Superior temporal gyrus (tissue), 1 donor: ENCODE measurements around the gene C6orf62.
A peak's percentile ranks its signal among the peaks of the same experiment; 100 is the strongest.
"Not testable (repeated sequence)": the region's sequence is repeated elsewhere in the genome, so short reads cannot be mapped to it uniquely, and the experiment has no call there.

Experiments
- DNase-seq: peaks from one replicate; pipeline ENCODE4 v3.0.0-alpha.2; 2016; ENCODE audit errors: extremely low spot score

Gene C6orf62

GRCh38 chr6:24743265-24743943 lies 24.4 kb upstream of the C6orf62 start:
- DNase-seq = no peak

DNA sequence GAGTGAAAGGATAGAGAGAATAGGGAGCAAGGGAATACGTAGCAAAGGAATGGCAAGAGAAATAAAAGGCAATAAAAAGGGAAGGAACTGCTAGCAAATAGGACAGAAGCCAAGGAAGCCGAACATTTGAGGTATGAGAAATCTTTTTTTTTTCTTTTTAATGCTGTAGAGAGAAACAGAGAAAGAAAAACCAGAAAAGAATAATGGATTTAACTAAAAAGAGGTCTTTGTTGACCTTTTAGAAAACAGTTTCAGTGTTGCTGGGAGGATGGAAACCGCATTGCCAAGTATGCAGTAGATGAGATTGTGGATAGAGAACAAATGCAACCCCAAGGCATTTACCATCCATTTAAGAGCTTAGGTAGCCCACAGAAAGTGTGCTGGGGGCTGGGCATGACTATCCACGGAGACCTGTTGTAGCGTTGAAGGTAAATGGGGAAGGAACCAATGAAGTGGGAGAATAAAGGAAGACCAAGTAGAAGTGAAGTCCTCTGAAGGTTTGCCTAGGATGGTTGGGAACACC lies 23.3 kb upstream of the C6orf62 start:
- no peak for DNase-seq

GRCh38 chr6:24740861-24741260 lies 21.9 kb upstream of the C6orf62 start:
- no peak for DNase-seq

DNA sequence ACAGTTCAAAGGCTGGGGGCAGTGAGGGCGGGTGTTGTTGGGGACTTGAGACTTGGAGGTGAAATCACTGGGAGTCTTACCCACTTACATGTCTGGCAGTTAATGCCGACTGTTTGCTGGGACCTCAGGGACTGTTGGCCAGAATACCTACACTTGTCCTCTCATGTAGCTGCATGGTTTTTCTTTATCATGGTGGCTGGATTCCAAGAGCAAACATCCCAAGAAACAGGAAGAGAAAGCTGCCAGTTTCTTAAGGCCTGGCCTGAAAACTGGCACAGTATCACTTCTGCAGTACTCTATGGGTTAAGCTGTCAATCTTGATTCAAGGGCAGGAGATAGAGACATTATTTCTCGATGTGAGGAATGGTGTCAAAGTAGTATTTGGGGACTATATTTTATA lies 19.8 kb upstream of the C6orf62 start:
- DNase-seq = no peak

DNA sequence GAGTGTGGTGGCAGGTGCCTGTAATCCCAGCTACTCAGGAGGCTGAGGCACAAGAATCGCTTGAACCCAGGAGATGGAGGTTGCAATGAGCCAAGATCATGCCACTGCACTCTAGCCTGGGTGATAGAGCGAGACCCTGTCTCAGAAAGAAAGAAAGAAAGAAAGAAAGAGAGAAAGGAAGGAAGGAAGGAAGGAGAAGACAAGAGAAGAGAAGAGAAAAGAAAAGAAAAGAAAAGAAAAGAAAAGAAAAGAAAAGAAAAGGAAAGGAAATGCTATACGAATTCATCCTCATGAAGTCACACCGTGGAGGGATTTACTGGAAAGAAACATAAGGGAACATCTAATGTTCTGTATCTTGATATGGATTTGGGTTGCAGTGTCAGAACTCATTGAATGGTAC lies 15.8 kb upstream of the C6orf62 start:
- not testable (repeated sequence) for DNase-seq

- DNase-seq = no peak
Observed at GRCh38 chr6:24734166-24734565, 15.2 kb upstream of the C6orf62 start.

- DNase-seq = not testable (repeated sequence)
Observed at GRCh38 chr6:24731456-24732134, 12.6 kb upstream of the C6orf62 start.

- not testable (repeated sequence) for DNase-seq
Observed at GRCh38 chr6:24730653-24731052, 11.7 kb upstream of the C6orf62 start.

GRCh38 chr6:24723270-24723669 lies 4.3 kb upstream of the C6orf62 start:
- no peak for DNase-seq

DNA sequence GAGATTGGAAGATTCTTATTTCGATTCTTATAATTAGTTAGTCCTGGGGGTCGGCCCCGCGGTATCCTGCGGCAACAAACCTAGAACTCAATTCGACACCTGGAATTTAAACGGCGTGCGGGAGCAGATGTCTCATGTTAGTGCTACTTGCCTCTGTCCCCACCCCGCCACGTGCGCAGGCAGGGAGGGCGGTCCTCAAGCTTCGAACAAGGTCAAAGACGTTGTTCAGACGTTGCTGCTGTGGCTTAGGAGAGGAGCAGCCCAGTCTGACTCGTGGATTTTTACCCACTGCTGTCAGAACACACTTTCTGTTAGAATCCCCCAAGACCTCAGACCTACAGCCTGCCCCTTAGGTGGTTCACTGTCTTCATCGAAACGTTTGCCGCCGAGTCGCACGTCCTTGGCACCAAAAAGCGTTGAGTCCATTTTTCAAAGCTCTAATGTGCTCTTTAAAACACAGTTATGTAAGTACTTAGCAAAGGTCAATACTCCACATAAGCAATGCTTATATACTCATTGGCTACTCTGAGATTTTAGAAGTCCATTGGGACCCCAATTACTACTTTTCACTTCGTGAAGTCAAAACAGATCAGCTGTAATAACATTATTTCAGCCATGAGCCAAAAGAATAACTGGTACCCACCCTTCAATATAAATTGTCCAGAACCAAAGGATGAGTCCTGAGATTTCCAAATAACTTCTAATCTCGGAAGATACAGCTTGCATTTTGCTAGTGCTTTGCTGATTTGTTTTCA lies 2.7 kb upstream of the C6orf62 start:
- DNase-seq = no peak

- peak; percentile 100 for DNase-seq
Observed at GRCh38 chr6:24720604-24721460, 1.9 kb upstream of the C6orf62 start.

- DNase-seq = no peak
Observed at GRCh38 chr6:24720131-24720603, 1.2 kb upstream of the C6orf62 start.

DNA sequence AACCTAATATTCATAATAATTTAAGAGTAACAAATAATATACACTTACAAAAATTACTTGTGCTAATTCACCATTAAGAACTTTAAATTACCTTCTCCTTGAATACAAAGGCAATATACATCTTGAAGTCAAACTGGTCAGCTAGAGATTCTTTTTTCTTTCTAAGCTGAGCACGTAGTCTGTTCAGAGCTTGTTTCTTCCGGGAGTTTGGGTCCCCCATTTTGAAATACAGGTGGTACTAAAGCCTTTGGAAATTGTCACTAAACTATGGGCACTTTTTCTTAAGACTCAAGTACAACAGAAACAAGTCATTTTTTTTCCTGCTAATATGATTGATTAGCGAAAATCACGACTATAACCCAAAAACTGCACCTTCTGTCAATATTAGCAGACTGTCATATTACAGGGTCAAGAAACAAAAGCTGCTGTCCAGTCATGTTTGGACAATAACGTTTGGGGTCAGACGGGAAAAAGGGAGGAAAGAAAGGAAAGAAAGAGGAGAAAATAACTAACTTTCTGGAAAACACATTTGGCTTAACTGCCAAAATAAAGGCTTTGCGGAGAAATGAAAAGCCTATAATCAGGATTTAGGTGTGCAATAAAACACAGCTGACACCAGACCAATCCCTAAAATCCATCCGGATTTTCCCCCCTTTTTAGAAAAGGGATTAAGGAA lies 367 bp downstream of the C6orf62 start:
- no peak for DNase-seq

GRCh38 chr6:24716602-24717148 lies 2.3 kb downstream of the C6orf62 start:
- DNase-seq = not testable (repeated sequence)

- no peak for DNase-seq
Observed at GRCh38 chr6:24710519-24711303, 8.2 kb downstream of the C6orf62 start.

- DNase-seq = no peak
Observed at GRCh38 chr6:24709014-24709711, 9.8 kb downstream of the C6orf62 start.

DNA sequence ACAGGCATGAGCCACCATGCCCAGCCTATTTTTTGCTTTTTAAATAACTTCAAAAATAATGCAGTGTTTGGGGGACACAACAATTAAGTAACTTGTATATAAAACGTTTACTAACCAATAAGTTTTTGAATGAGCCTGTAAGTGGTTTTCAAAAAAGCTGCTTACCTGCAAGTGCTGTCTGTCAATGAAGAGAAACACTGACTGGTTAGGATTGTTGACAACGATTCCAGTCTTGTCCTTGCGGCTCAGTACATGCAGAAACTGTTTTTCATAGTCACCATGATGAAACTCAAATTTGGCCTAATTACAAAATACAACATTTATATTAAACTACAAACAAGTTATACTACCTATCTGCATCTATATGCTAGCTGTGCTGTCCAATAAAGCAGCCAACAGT lies 10.3 kb downstream of the C6orf62 start:
- no peak for DNase-seq

GRCh38 chr6:24704468-24704867 lies 14.5 kb downstream of the C6orf62 start:
- DNase-seq = no peak

- DNase-seq = no peak
Observed at GRCh38 chr6:24702720-24703282, 16.2 kb downstream of the C6orf62 start.
